Esophagus muscularis mucosa (tissue), 4 donors: ENCODE data around the gene PRR23E.

Experiments
- EP300 ChIP-seq: sonication (generic); formaldehyde crosslinking; IDR thresholded peaks from one replicate; pipeline ENCODE4 v1.6.1; 2017; ENCODE audit warnings: antibody characterized with exemption
- POLR2A ChIP-seq: fragments of 450-650 bp; IDR thresholded peaks from one replicate; pipeline ENCODE4 v1.6.1; 2017; ENCODE audit warnings: antibody characterized with exemption, moderate library complexity, mild to moderate bottlenecking, low read depth
- POLR2AphosphoS5 ChIP-seq, 2 donors: sonication (generic); formaldehyde crosslinking; IDR thresholded peaks; one replicate each; pipeline ENCODE4 v1.6.1; 2017; ENCODE audit warnings: antibody characterized with exemption in 2 of 2
- TF ChIP-seq, protein P1 (sequence below), 3 experiments: fragments of 200-600 bp in 2 of 3; fragments of 450-650 bp in 1 of 3; sonication (generic) in 2 of 3; IDR thresholded peaks; one replicate each; pipeline ENCODE4 v1.5.1; 2017 to 2019; ENCODE audit warnings: antibody characterized with exemption in 3 of 3, mild to moderate bottlenecking in 2 of 3, moderate library complexity in 1 of 3

- TF ChIP-seq POLR2A, result no peak
- TF ChIP-seq, protein P1, sequence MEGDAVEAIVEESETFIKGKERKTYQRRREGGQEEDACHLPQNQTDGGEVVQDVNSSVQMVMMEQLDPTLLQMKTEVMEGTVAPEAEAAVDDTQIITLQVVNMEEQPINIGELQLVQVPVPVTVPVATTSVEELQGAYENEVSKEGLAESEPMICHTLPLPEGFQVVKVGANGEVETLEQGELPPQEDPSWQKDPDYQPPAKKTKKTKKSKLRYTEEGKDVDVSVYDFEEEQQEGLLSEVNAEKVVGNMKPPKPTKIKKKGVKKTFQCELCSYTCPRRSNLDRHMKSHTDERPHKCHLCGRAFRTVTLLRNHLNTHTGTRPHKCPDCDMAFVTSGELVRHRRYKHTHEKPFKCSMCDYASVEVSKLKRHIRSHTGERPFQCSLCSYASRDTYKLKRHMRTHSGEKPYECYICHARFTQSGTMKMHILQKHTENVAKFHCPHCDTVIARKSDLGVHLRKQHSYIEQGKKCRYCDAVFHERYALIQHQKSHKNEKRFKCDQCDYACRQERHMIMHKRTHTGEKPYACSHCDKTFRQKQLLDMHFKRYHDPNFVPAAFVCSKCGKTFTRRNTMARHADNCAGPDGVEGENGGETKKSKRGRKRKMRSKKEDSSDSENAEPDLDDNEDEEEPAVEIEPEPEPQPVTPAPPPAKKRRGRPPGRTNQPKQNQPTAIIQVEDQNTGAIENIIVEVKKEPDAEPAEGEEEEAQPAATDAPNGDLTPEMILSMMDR (IDR thresholded peaks at IDR 0.05), result no peak
- TF ChIP-seq POLR2AphosphoS5 (IDR thresholded peaks at IDR 0.05), result no peak
- no peak for TF ChIP-seq EP300
Measured at GRCh38 chr3:127147291-127147885, 45.5 kb upstream of the PRR23E start.
